BJ (cell line): ENCODE results near the gene KRTAP10-10. TPM values are rescaled to one million over a fixed set of nuclear protein-coding genes. Genes with fewer than 3 reads are reported as not detected.

Source experiments
- CTCF ChIA-PET: fragments of 350-600 bp; formaldehyde crosslinking; extraction: SDS; loops from one replicate; lab custom pipeline; 2021; ENCODE audit warnings: antibody characterized with exemption, inconsistent platforms; lab: Yijun Ruan, JAX
- POLR2A ChIA-PET: fragments of 300-600 bp; sonication (Branson Sonifier 250); formaldehyde crosslinking; extraction: SDS; loops from one replicate; lab custom pipeline; 2021; ENCODE audit warnings: antibody characterized with exemption; lab: Charles Lee
- DNase-seq: peaks from one replicate; pipeline ENCODE4 v3.0.0-alpha.2; 2011; ENCODE audit warnings: low read depth
- H3K27me3 ChIP-seq: 2 replicates; pipeline ENCODE4 v1.6.0; 2011; ENCODE audit warnings: low read length; ENCODE audit not compliant: control insufficient read depth, insufficient read depth
- H3K36me3 ChIP-seq: 2 replicates; pipeline ENCODE4 v1.5.1; 2011; ENCODE audit warnings: low read length; ENCODE audit not compliant: control insufficient read depth, insufficient read depth
- H3K4me3 ChIP-seq: 2 replicates; pipeline ENCODE4 v1.5.1; 2011; ENCODE audit warnings: low read depth, mild to moderate bottlenecking, control low read depth, low read length
- CTCF ChIP-seq: IDR thresholded peaks from 2 replicates; pipeline ENCODE4 v1.5.1; 2011; ENCODE audit warnings: low read depth, mild to moderate bottlenecking, control low read depth, inconsistent platforms, low read length, moderate library complexity; ENCODE audit not compliant: insufficient read depth
- polyA plus RNA-seq: library from polyadenylated mRNA; depleted of rRNA; stranded (reverse); fragments of >200 nt; gene quantifications from 2 replicates; pipeline ENCODE4 v1.2.3, GENCODE V29; 2011

Gene KRTAP10-10
- polyA plus RNA-seq, 1 experiment, result not detected

- no peak within 1 kb of the TSS for H3K4me3 ChIP-seq
- CTCF ChIA-PET, result no interaction called here
Measured at GRCh38 chr21:44592446-44593311, 44.5 kb upstream of the KRTAP10-10 start, which contains the start of gene KRTAP10-6. TSS of gene KRTAP10-6 (minus strand) at chr21:44592505. CDS start at chr21:44592484, 21 bp downstream.

GRCh38 chr21:44593598-44594405 is 43.4 kb upstream of the KRTAP10-10 start:
- CTCF ChIA-PET, result no interaction called here
- TF ChIP-seq CTCF, result no peak
- POLR2A ChIA-PET, result no interaction called here

More at GRCh38 chr21:44592446-44593311, 44.5 kb upstream of the KRTAP10-10 start, which contains the start of gene KRTAP10-6:
- DNase-seq, result no peak
- POLR2A ChIA-PET, result no interaction called here
- Histone ChIP-seq H3K36me3 (no peaks in the 10 kb centered on the region), H3K27me3 (peaks cover 8% of the 10 kb centered on the region)
- no peak for TF ChIP-seq CTCF

GRCh38 chr21:44594406-44594916 is 42.7 kb upstream of the KRTAP10-10 start:
- H3K27me3 ChIP-seq, result peaks cover 8% of the 10 kb centered on the region
- no peak for DNase-seq
- TF ChIP-seq CTCF, result no peak
- ChIA-PET POLR2A (no interaction called here), CTCF (no interaction called here)
- H3K36me3 ChIP-seq, result no peaks in the 10 kb centered on the region
- no peak overlapping the region for H3K4me3 ChIP-seq

More at GRCh38 chr21:44593598-44594405, 43.4 kb upstream of the KRTAP10-10 start:
- no peaks in the 10 kb centered on the region for H3K36me3 ChIP-seq
- H3K27me3 ChIP-seq, result peaks cover 8% of the 10 kb centered on the region
- DNase-seq, result no peak
- H3K4me3 ChIP-seq, result no peak overlapping the region

- Histone ChIP-seq H3K4me3 (no peak overlapping the region), H3K36me3 (no peaks in the 10 kb centered on the region), H3K27me3 (peaks cover 8% of the 10 kb centered on the region)
- POLR2A ChIA-PET, result no interaction called here
- TF ChIP-seq CTCF, result no peak
- DNase-seq, result no peak
- CTCF ChIA-PET, result no interaction called here
Measured at GRCh38 chr21:44595524-44595923, 41.6 kb upstream of the KRTAP10-10 start.
